NT2/D1 (cell line): ENCODE data around the gene CNGB1.
"Not testable (repeated sequence)": the region's sequence is repeated elsewhere in the genome, so short reads cannot be mapped to it uniquely, and the experiment has no call there.

ENCODE experiments used
- SUZ12 ChIP-seq: IDR thresholded peaks from 2 replicates; pipeline ENCODE4 v1.6.1; 2011; ENCODE audit not compliant: insufficient read length, insufficient read depth; ENCODE audit errors: extremely low read depth
- YY1 ChIP-seq: IDR thresholded peaks from 2 replicates; pipeline ENCODE4 v1.6.1; 2011; ENCODE audit not compliant: insufficient read length, insufficient read depth
- ZNF274 ChIP-seq: IDR thresholded peaks from 2 replicates; pipeline ENCODE4 v1.6.1; 2011; ENCODE audit warnings: mild to moderate bottlenecking, low read depth, low read length

- not testable (repeated sequence) for TF ChIP-seq YY1, ZNF274, SUZ12
These were observed 112.9 kb downstream of the CNGB1 start for GRCh38 chr16:57857991-57858390.
